ENCODE data around the gene PICK1.
"Not testable (repeated sequence)": the region's sequence is repeated elsewhere in the genome, so short reads cannot be mapped to it uniquely, and the experiment has no call there.

PICK1 gene

DNA sequence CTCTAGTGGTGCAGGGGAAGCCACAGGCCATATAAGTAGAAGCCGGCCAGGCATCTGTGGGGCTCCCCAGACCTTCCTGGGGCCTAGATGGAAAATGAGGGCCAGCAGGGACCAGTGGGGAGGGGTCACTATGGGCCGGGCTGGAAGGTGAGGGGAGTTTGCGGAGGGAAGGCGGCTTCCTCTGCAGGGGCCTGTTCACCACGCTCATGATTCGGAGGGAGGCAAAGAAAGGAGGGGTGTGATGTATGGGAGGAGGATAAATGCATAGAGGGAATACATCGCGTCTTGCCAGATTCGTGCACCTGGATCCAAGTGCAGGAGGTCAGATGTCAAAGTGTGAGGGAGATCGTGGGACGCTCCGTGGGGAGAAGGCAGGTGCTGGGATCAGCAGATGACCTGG, 19.9 kb downstream of the PICK1 start:
- no peak for DNase-seq

- no peak for DNase-seq
Measured at GRCh38 chr22:38077595-38077994, 20.4 kb downstream of the PICK1 start.

GRCh38 chr22:38078046-38078840, 21.0 kb downstream of the PICK1 start:
- no peak for DNase-seq

DNA sequence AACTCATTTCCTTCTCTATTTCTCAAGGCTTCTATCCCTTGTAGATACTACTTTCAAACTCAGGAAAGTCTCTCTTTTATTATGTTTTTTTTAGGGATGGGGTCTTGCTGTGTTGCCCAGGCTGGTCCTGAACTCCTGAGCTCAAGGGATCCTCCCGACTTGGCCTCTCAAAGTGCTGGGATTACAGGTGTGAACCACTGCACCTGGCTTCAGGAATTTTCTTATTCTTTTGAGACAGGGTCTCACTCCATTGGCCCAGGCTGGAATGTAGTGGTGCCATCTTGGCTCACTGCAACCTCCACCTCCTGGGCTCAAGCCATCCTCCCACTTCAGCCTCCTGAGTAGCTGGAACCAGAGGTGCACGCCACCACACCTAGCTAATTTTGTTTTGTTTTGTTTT, 22.0 kb downstream of the PICK1 start:
- DNase-seq = not testable (repeated sequence)

DNA sequence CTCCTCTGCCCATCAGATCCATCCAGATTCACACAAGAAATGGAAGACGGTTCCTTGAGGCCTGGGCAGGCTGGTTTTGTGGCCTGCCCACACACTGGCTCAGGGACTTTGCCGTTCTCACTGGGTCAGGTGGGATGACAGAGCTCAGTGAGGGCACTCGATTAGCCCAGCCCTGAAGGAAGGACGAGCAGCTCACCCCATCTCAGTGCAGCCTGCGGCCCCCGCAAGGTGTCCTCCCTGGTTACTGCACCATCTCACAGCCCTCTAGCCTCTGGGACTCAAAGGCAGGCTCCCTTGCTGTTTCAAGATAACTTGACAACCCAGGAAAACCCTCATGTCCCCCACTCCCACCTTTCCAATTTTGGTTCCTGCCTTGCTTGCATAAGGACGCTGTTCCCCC, 22.6 kb downstream of the PICK1 start:
- no peak for DNase-seq

- DNase-seq = no peak
Measured at GRCh38 chr22:38080474-38080849, 23.3 kb downstream of the PICK1 start.

GRCh38 chr22:38080850-38081635, 23.8 kb downstream of the PICK1 start:
- no peak for DNase-seq

DNA sequence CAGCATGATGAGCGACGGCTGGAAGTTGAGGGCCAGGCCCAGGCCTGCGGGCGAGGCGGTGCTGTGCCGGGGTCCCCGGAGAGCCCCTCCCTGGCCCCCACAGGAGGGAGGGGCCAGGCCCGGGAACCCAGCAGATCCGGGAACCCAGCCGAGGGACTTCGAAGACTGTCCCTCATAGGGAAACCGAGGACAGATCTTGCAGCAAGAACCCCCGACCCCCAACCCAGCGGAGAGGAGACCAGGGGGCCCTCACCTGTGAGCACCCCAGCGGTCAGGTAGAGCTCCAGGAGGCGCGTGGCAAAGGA, 24.4 kb downstream of the PICK1 start:
- DNase-seq = no peak

DNA sequence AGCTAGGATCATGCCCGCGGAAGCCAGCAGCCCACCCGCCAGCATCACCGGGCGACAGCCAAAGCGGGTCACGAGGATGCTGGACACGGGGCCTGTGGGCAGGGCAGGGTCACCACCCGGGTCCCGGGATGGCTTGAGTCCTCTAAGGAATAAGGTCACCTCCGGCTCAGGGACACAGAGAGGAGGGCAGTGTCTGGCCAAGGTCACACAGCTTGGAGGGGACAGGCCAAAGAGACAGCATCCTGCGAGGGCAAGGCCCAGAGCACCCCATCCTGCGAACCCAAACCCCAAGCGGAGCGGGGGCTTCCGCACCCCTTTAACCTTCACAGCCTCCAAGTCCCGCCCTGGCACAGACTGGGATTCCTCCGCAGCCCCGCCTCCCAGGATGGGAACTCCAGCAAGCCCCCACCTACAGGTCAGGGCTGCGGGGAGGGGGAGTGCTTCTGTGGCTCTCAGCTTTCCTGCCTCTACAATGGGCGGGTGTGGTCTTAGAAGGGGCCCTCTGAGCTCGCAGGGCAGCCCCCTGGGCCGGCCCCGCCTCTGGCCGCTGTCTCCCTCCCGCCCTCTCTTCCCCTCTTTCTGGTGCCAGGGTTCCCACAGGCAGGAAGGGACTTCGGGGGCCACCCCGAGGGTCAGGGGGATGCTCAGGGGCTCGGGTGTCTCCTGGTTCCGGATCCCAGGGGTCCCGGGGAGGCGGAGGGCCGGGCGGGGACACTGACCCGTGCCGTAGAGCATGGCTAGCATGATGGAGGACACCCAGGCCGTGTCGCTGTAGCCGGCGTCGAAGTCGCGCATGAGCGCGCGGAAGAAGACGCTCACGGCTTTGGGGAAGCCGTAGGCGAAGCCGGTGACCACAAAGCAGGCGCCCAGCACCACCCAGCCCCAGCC, 25.0 kb downstream of the PICK1 start:
- no peak for DNase-seq

DNA sequence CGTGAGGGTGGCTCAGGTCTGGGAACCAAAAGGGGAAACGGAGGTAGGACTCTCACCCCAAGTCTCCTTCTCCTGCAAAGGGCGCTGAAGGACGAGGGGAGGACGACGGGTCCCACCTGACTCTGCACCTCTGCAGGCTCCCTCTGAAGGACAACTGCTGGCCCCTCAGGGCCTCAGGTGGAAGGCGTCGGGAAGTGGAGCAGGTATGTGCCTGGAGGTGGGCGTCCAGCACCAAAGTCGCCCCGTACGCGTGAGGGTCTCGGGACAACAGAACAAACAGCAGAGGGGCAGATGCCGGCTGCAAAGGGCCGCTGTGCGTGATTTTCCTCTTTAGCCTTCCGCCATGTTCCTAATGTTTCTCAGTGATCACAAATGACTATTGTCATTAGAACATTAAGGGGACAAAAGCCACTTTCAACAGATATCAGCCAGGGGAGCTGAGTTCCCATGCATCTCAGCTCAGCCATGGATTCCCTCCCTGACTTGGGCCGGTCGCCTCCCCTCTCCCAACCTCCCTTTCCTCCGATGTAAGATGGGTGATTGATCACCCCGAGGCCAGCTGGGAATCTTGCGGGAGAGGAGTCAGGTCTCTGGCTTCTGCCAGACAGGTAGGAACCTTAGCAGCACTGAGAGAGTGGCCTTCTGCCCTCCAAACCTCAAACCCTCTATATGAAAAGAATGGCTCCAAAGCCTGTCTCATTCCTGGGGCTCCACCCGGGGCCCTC, 25.9 kb downstream of the PICK1 start:
- DNase-seq = no peak

GRCh38 chr22:38083931-38084631, 26.9 kb downstream of the PICK1 start, which contains the start of gene SLC16A8:
SLC16A8 (minus strand) TSS chr22:38084184; CDS start chr22:38082873, 1,311 bp downstream.
- DNase-seq = no peak

- DNase-seq = no peak
Measured at GRCh38 chr22:38085056-38085455, 27.9 kb downstream of the PICK1 start.

DNA sequence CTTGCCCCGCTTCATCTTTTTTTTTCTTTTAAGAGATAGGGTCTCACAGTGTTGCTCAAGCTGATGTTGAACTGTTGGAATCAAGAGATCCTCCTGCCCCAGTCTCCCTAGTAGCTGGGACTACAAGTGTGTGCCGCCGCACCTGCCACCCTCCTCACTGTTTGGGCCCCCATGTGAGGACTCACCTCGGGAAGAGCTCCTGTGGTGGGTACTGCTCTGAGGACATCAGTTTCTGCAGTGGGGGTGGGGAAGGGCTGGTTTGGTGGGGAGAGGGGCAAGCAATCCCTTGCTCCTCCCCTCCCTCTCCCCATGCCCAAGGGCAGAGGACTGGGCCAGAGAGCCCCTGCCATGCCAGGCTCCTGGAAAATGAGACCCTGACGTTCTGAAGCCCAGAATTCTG, 28.3 kb downstream of the PICK1 start:
- no peak for DNase-seq

- no peak for DNase-seq
Measured at GRCh38 chr22:38086001-38086845, 29.0 kb downstream of the PICK1 start.

DNA sequence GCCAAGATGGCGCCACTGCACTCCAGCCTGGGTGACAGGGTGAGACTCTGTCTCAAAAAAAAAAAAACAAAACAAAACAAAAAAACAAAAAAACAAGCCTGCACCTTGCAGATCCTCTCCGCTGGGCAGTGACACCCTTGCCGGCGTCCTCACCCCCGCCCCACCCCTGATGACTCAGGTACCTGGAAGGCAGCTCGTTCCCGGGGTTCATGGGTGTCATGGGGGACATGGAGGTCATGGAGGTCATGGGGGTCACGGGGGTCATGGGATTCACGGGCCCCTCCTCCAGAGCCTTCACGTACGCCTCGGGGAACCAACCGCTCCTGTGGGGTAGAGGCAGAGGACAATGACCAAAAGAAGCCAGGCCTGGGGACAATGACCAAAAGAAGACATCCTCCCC, 29.7 kb downstream of the PICK1 start:
- no peak for DNase-seq

GRCh38 chr22:38087855-38088254, 30.7 kb downstream of the PICK1 start:
- no peak for DNase-seq

DNA sequence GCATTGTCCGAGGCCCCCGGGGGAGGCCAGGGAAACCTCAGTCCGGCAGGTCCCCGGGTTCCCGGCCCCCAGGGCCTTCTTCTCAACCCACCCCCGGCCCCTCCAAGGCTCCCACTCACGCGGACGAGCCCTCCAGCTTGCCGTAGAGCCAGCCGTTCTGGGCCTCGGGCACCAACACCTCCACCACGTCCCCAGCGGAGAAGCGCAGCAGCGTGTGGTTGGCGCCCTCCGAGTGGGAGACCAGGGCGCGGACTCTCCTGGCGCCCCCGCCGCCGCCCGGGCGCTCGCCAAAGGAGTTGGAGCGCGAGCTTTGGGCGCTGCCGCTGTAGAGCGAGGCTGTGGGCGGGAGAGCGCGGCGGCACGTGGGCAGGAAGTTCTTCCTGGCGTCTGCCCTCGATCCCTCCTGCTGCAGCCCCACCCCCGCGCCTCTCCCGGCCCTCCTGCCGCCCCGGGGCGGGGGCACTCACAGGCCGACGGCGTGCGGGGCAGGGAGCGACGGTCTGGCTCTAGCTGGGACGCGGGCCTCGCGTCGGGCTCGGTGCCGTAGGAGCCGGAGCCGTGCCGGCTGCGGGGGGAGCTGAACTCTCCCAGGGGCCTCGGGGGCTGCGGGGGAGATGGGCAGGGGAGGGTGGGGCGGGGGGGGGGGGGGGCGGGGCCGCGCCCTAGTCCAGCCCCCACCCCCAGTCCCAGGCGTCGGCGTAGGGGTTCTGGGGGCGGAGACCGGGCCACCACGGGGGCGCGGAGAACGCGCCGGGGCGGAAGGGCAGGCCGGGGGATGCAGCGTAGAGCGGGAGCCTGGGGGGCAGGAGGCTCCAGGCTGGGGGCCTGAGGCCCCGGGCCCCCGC, 31.6 kb downstream of the PICK1 start:
- DNase-seq = no peak

- no peak for DNase-seq
Measured at GRCh38 chr22:38089474-38089851, 32.3 kb downstream of the PICK1 start.

GRCh38 chr22:38097058-38097457, 39.9 kb downstream of the PICK1 start:
- no peak for DNase-seq

All from DMS79 treated with DMSO at 0.1 percent for 48 hours (cell line).